HG02610 (cell line): ENCODE data around the gene PTP4A1.
"Not testable (repeated sequence)": the region's sequence is repeated elsewhere in the genome, so short reads cannot be mapped to it uniquely, and the experiment has no call there.

Source experiments
- ATAC-seq: cut with Tn5 transposase; IDR thresholded peaks from one replicate; pipeline ENCODE4 v1.9.1; 2021; ENCODE audit warnings: mild to moderate bottlenecking, moderate library complexity; ENCODE audit not compliant: unreplicated experiment

The PTP4A1 gene

GRCh38 chr6:63572044-63572746 is at the start of gene PTP4A1, which contains the start of gene LOC128125822:
PTP4A1 (plus strand) TSS chr6:63572480; CDS start chr6:63576881, 4,401 bp downstream.
LOC128125822 (plus strand) TSS chr6:63572480.
- ATAC-seq: peak; percentile 88

GRCh38 chr6:63522911-63523287 is 49.4 kb upstream of the PTP4A1 start:
- not testable (repeated sequence) for ATAC-seq

- no peak for ATAC-seq
These were observed 48.6 kb upstream of the PTP4A1 start for GRCh38 chr6:63523630-63524029.

GRCh38 chr6:63525186-63525878 is 46.9 kb upstream of the PTP4A1 start:
- no peak for ATAC-seq

- no peak for ATAC-seq
These were observed 45.3 kb upstream of the PTP4A1 start for GRCh38 chr6:63526931-63527330.

GRCh38 chr6:63527658-63528514 is 44.4 kb upstream of the PTP4A1 start:
- peak; percentile 61 for ATAC-seq

- ATAC-seq: no peak
These were observed 42.8 kb upstream of the PTP4A1 start for GRCh38 chr6:63529498-63529897.

- no peak for ATAC-seq
These were observed 42.1 kb upstream of the PTP4A1 start for GRCh38 chr6:63530182-63530581.

- no peak for ATAC-seq
These were observed 41.3 kb upstream of the PTP4A1 start for GRCh38 chr6:63530991-63531390.

GRCh38 chr6:63533026-63533425 is 39.3 kb upstream of the PTP4A1 start:
- no peak for ATAC-seq

GRCh38 chr6:63533952-63534351 is 38.3 kb upstream of the PTP4A1 start:
- ATAC-seq: no peak

GRCh38 chr6:63537201-63537958 is 34.9 kb upstream of the PTP4A1 start:
- peak; percentile 47 for ATAC-seq

- ATAC-seq: no peak
These were observed 34.4 kb upstream of the PTP4A1 start for GRCh38 chr6:63537959-63538300.

GRCh38 chr6:63538550-63538949 is 33.7 kb upstream of the PTP4A1 start:
- ATAC-seq: no peak

GRCh38 chr6:63543001-63543400 is 29.3 kb upstream of the PTP4A1 start:
- ATAC-seq: no peak

GRCh38 chr6:63543982-63544381 is 28.3 kb upstream of the PTP4A1 start:
- ATAC-seq: no peak

GRCh38 chr6:63546236-63546635 is 26.0 kb upstream of the PTP4A1 start:
- no peak for ATAC-seq

GRCh38 chr6:63546697-63547096 is 25.6 kb upstream of the PTP4A1 start:
- no peak for ATAC-seq

- no peak for ATAC-seq
These were observed 23.2 kb upstream of the PTP4A1 start for GRCh38 chr6:63549076-63549475.

GRCh38 chr6:63553208-63553607 is 19.1 kb upstream of the PTP4A1 start:
- ATAC-seq: peak; percentile 96

- ATAC-seq: no peak
These were observed 18.4 kb upstream of the PTP4A1 start for GRCh38 chr6:63553900-63554299.
